Measurements from ENCODE around the gene THAP2.

- TF ChIP-seq CTCF (IDR thresholded peaks at IDR 0.05) (no peak), POLR2A (IDR thresholded peaks at IDR 0.05; ENCODE audit: low read depth) (no peak)
These were observed 54.5 kb downstream of the THAP2 start for GRCh38 chr12:71718611-71719010.
